Colon (tissue), 2 donors: ENCODE data around the gene CALML3.

ENCODE experiments used
- FAIRE-seq: peaks from 2 replicates; lab custom pipeline; 2012; peaks lifted over from hg19 to GRCh38; lab: Jason Lieb, UNC
- donor health status: control.
- donor health status: control.

Gene CALML3

GRCh38 chr10:5570979-5571810 is 46.4 kb downstream of the CALML3 start:
- no peak for FAIRE-seq

GRCh38 chr10:5571826-5572225 is 47.1 kb downstream of the CALML3 start:
- FAIRE-seq: no peak

GRCh38 chr10:5573319-5573950 is 48.7 kb downstream of the CALML3 start:
- no peak for FAIRE-seq

- no peak for FAIRE-seq
Observed at GRCh38 chr10:5573968-5574641, 49.3 kb downstream of the CALML3 start.

- no peak for FAIRE-seq
Observed at GRCh38 chr10:5574642-5575131, 49.9 kb downstream of the CALML3 start.

- no peak for FAIRE-seq
Observed at GRCh38 chr10:5575144-5575481, 50.4 kb downstream of the CALML3 start.

GRCh38 chr10:5575482-5576153 is 50.9 kb downstream of the CALML3 start:
- FAIRE-seq: no peak

- no peak for FAIRE-seq
Observed at GRCh38 chr10:5576154-5576748, 51.5 kb downstream of the CALML3 start.
